HG02571 (cell line): ENCODE data around the gene TENT4B.
"Not testable (repeated sequence)": the region's sequence is repeated elsewhere in the genome, so short reads cannot be mapped to it uniquely, and the experiment has no call there.

Experiments used
- ATAC-seq: cut with Tn5 transposase; IDR thresholded peaks from one replicate; pipeline ENCODE4 v1.9.1; 2021; ENCODE audit warnings: mild to moderate bottlenecking, moderate library complexity; ENCODE audit not compliant: unreplicated experiment

The TENT4B gene

GRCh38 chr16:50153596-50154419, 702 bp downstream of the TENT4B start:
- no peak for ATAC-seq

GRCh38 chr16:50154420-50154950, 1.4 kb downstream of the TENT4B start:
- ATAC-seq = no peak

- no peak for ATAC-seq
These were observed 2.8 kb downstream of the TENT4B start for GRCh38 chr16:50155925-50156324.

GRCh38 chr16:50156590-50156989, 3.5 kb downstream of the TENT4B start:
- ATAC-seq = no peak

GRCh38 chr16:50160495-50161164, 7.5 kb downstream of the TENT4B start:
- no peak for ATAC-seq

GRCh38 chr16:50161950-50162349, 8.8 kb downstream of the TENT4B start:
- no peak for ATAC-seq

GRCh38 chr16:50165473-50165872, 12.4 kb downstream of the TENT4B start:
- ATAC-seq = no peak

- no peak for ATAC-seq
These were observed 13.7 kb downstream of the TENT4B start for GRCh38 chr16:50166511-50167500.

GRCh38 chr16:50167556-50167955, 14.4 kb downstream of the TENT4B start:
- no peak for ATAC-seq

- no peak for ATAC-seq
These were observed 16.5 kb downstream of the TENT4B start for GRCh38 chr16:50169555-50170096.

GRCh38 chr16:50171773-50172172, 18.7 kb downstream of the TENT4B start:
- not testable (repeated sequence) for ATAC-seq

- no peak for ATAC-seq
These were observed 19.3 kb downstream of the TENT4B start for GRCh38 chr16:50172195-50172922.

- ATAC-seq = no peak
These were observed 20.2 kb downstream of the TENT4B start for GRCh38 chr16:50173316-50173715.

GRCh38 chr16:50178491-50178941, 25.4 kb downstream of the TENT4B start:
- ATAC-seq = no peak

- ATAC-seq = no peak
These were observed 29.3 kb downstream of the TENT4B start for GRCh38 chr16:50182441-50182840.

GRCh38 chr16:50183316-50183715, 30.2 kb downstream of the TENT4B start:
- no peak for ATAC-seq

GRCh38 chr16:50185005-50185505, 31.9 kb downstream of the TENT4B start:
- ATAC-seq = no peak

GRCh38 chr16:50188619-50189136, 35.6 kb downstream of the TENT4B start:
- ATAC-seq = no peak

- no peak for ATAC-seq
These were observed 37.2 kb downstream of the TENT4B start for GRCh38 chr16:50190292-50190691.
